DOHH2 (cell line): Measurements from ENCODE around the gene MCU.

Experiments used
- H3F3A ChIP-seq: fragments of 200-600 bp; sonication (generic), shearing (Covaris generic); 2 replicates; pipeline ENCODE4 v1.6.0; 2016; ENCODE audit warnings: antibody characterized with exemption, mild to moderate bottlenecking; ENCODE audit not compliant: control insufficient read depth, insufficient read depth
- H3K27ac ChIP-seq: fragments of 200-600 bp; sonication (generic); 2 replicates; pipeline ENCODE4 v1.5.1; 2014; ENCODE audit warnings: low read depth, mild to moderate bottlenecking, low read length, moderate library complexity
- H3K27me3 ChIP-seq: fragments of 200-600 bp; sonication (generic); 2 replicates; pipeline ENCODE4 v1.6.1; 2014; ENCODE audit warnings: mild to moderate bottlenecking, low read length, mixed read lengths; ENCODE audit not compliant: control insufficient read depth
- H3K36me3 ChIP-seq: fragments of 200-600 bp; sonication (generic); 2 replicates; pipeline ENCODE4 v1.6.1; 2014; ENCODE audit warnings: mild to moderate bottlenecking, low read length, moderate library complexity, mixed read lengths; ENCODE audit not compliant: control insufficient read depth
- H3K4me1 ChIP-seq: fragments of 200-600 bp; sonication (generic); 2 replicates; pipeline ENCODE4 v1.6.1; 2014; ENCODE audit warnings: mild to moderate bottlenecking, low read length, mixed read lengths; ENCODE audit not compliant: control insufficient read depth
- H3K4me2 ChIP-seq: fragments of 200-600 bp; sonication (generic); 2 replicates; pipeline ENCODE4 v1.6.0; 2014; ENCODE audit warnings: mild to moderate bottlenecking, low read length, moderate library complexity
- H3K4me3 ChIP-seq: fragments of 200-600 bp; sonication (generic); 2 replicates; pipeline ENCODE4 v1.5.1; 2014; ENCODE audit warnings: mild to moderate bottlenecking, low read length, mixed read lengths
- H3K79me2 ChIP-seq: fragments of 200-600 bp; sonication (generic); 2 replicates; pipeline ENCODE4 v1.6.1; 2014; ENCODE audit warnings: mild to moderate bottlenecking, low read length, mixed read lengths; ENCODE audit not compliant: control insufficient read depth
- H3K9me2 ChIP-seq: fragments of 200-600 bp; sonication (generic); replicated peaks from 2 replicates; pipeline ENCODE4 v1.6.1; 2014; ENCODE audit warnings: mild to moderate bottlenecking, low read length, mixed read lengths; ENCODE audit not compliant: control insufficient read depth
- H3K9me3 ChIP-seq: fragments of 200-600 bp; sonication (generic); 2 replicates; pipeline ENCODE4 v1.6.1; 2014; ENCODE audit warnings: antibody characterized with exemption, low read length, mixed read lengths; ENCODE audit not compliant: control insufficient read depth, insufficient read depth
- H4K20me1 ChIP-seq: fragments of 200-600 bp; sonication (generic); 2 replicates; pipeline ENCODE4 v1.6.0; 2014; ENCODE audit warnings: low read depth, mild to moderate bottlenecking, antibody characterized with exemption, low read length, moderate library complexity; ENCODE audit not compliant: control insufficient read depth, insufficient read depth
- CTCF ChIP-seq: fragments of 200-600 bp; sonication (generic); IDR thresholded peaks from one replicate; pipeline ENCODE4 v1.5.1; 2014; ENCODE audit warnings: antibody characterized with exemption, mild to moderate bottlenecking, low read depth, low read length; ENCODE audit not compliant: poor library complexity, severe bottlenecking
- EZH2phosphoT487 ChIP-seq: fragments of 200-600 bp; sonication (generic); IDR thresholded peaks from 2 replicates; pipeline ENCODE4 v1.6.1; 2017; ENCODE audit warnings: borderline replicate concordance, mild to moderate bottlenecking, antibody characterized with exemption, low read length, moderate library complexity, mixed read lengths

MCU gene

GRCh38 chr10:72841487-72841886 is 149.5 kb downstream of the MCU start:
- no peaks in the 10 kb centered on the region for H3K9me3 ChIP-seq
- H3K4me3 ChIP-seq, result no peak overlapping the region
- H3K4me1 ChIP-seq, result no peaks in the 10 kb centered on the region
- no peaks in the 10 kb centered on the region for H3F3A ChIP-seq
- TF ChIP-seq EZH2phosphoT487 (no peak), CTCF (no peak)
- no peaks in the 10 kb centered on the region for H3K36me3 ChIP-seq
- no peaks in the 10 kb centered on the region for H3K79me2 ChIP-seq
- H3K27ac ChIP-seq, result no peak overlapping the region
- no peak overlapping the region for H3K4me2 ChIP-seq
- no peaks in the 10 kb centered on the region for H4K20me1 ChIP-seq
- H3K9me2 ChIP-seq, result no peaks in the 10 kb centered on the region
- H3K27me3 ChIP-seq, result no peaks in the 10 kb centered on the region

- H4K20me1 ChIP-seq, result no peaks in the 10 kb centered on the region
- H3K4me2 ChIP-seq, result no peak overlapping the region
- no peaks in the 10 kb centered on the region for H3K9me3 ChIP-seq
- H3K4me1 ChIP-seq, result no peaks in the 10 kb centered on the region
- no peaks in the 10 kb centered on the region for H3K27me3 ChIP-seq
- H3F3A ChIP-seq, result no peaks in the 10 kb centered on the region
- no peak overlapping the region for H3K4me3 ChIP-seq
- no peaks in the 10 kb centered on the region for H3K9me2 ChIP-seq
- H3K36me3 ChIP-seq, result no peaks in the 10 kb centered on the region
- H3K27ac ChIP-seq, result no peak overlapping the region
- TF ChIP-seq EZH2phosphoT487, result no peak
- no peak for TF ChIP-seq CTCF
- no peaks in the 10 kb centered on the region for H3K79me2 ChIP-seq
Observed at GRCh38 chr10:72842164-72842563, 150.2 kb downstream of the MCU start.

- Histone ChIP-seq H3K9me3 (peaks cover 5% of the 10 kb centered on the region; the same call in 1 of the 2 replicates), H3K36me3 (no peaks in the 10 kb centered on the region), H3K27ac (no peak overlapping the region), H3K4me2 (no peak overlapping the region), H3K4me3 (no peak overlapping the region), H4K20me1 (no peaks in the 10 kb centered on the region), H3K9me2 (no peaks in the 10 kb centered on the region), H3K4me1 (no peaks in the 10 kb centered on the region), H3F3A (no peaks in the 10 kb centered on the region), H3K79me2 (no peaks in the 10 kb centered on the region), H3K27me3 (no peaks in the 10 kb centered on the region)
- no peak for TF ChIP-seq EZH2phosphoT487
- no peak for TF ChIP-seq CTCF
Observed at GRCh38 chr10:72846238-72846637, 154.3 kb downstream of the MCU start.

- H3K27ac ChIP-seq, result no peak overlapping the region
- H3K4me2 ChIP-seq, result no peak overlapping the region
- TF ChIP-seq EZH2phosphoT487 (no peak), CTCF (no peak)
- H3F3A ChIP-seq, result no peaks in the 10 kb centered on the region
- no peaks in the 10 kb centered on the region for H3K4me1 ChIP-seq
- no peaks in the 10 kb centered on the region for H3K9me2 ChIP-seq
- no peaks in the 10 kb centered on the region for H3K79me2 ChIP-seq
- H3K9me3 ChIP-seq, result peaks cover 8% of the 10 kb centered on the region; the same call in 1 of the 2 replicates
- H3K4me3 ChIP-seq, result no peak overlapping the region
- H3K27me3 ChIP-seq, result no peaks in the 10 kb centered on the region
- no peaks in the 10 kb centered on the region for H3K36me3 ChIP-seq
- H4K20me1 ChIP-seq, result no peaks in the 10 kb centered on the region
Observed at GRCh38 chr10:72847681-72848080, 155.7 kb downstream of the MCU start.
